GM23338 (cell line): ENCODE results near the gene HLA-B. TPM values are rescaled to one million over a fixed set of nuclear protein-coding genes. Genes with fewer than 3 reads are reported as not detected.

Experiments
- ATAC-seq: fragments of 200-7000 bp; cut with Tn5 transposase; 3 replicates; pipeline ENCODE4 v1.9.1; 2020
- DNase-seq: peaks from one replicate; pipeline ENCODE4 v3.0.0-alpha.2; 2015; ENCODE audit warnings: low spot score
- H2AFZ ChIP-seq: fragments of 200-600 bp; sonication (generic); 2 replicates; pipeline ENCODE4 v1.8.0; 2016; ENCODE audit warnings: antibody characterized with exemption, mild to moderate bottlenecking, moderate library complexity
- H3F3A ChIP-seq: fragments of 200-600 bp; sonication (generic); replicated peaks from 2 replicates; pipeline ENCODE4 v1.8.0; 2017; ENCODE audit warnings: antibody characterized with exemption, mixed run types, low read depth
- H3K27ac ChIP-seq: fragments of 200-600 bp; sonication (generic); 2 replicates; pipeline ENCODE4 v1.6.1; 2016; ENCODE audit warnings: low read depth
- H3K27me3 ChIP-seq: fragments of 200-600 bp; sonication (generic); 2 replicates; pipeline ENCODE4 v1.8.0; 2016; ENCODE audit warnings: mild to moderate bottlenecking, mixed run types, moderate library complexity; ENCODE audit not compliant: insufficient read depth
- H3K36me3 ChIP-seq: fragments of 200-600 bp; sonication (generic); 2 replicates; pipeline ENCODE4 v1.8.0; 2016; ENCODE audit warnings: mild to moderate bottlenecking; ENCODE audit not compliant: insufficient read depth
- H3K4me1 ChIP-seq: fragments of 200-600 bp; sonication (generic); 2 replicates; pipeline ENCODE4 v1.8.0; 2016; ENCODE audit warnings: mild to moderate bottlenecking, moderate library complexity; ENCODE audit not compliant: insufficient read depth
- H3K4me2 ChIP-seq: fragments of 200-600 bp; sonication (generic); 2 replicates; pipeline ENCODE4 v1.7.1; 2017; ENCODE audit warnings: mixed run types
- H3K4me3 ChIP-seq: fragments of 200-600 bp; sonication (generic); 2 replicates; pipeline ENCODE4 v1.6.1; 2016; ENCODE audit warnings: mixed run types
- H3K79me2 ChIP-seq: fragments of 200-600 bp; sonication (generic); replicated peaks from 2 replicates; pipeline ENCODE4 v1.8.0; 2017; ENCODE audit warnings: mild to moderate bottlenecking; ENCODE audit not compliant: insufficient read depth
- H3K9me2 ChIP-seq: fragments of 200-600 bp; sonication (generic); 2 replicates; pipeline ENCODE4 v1.8.0; 2017; ENCODE audit not compliant: insufficient read depth
- H4K20me1 ChIP-seq: fragments of 200-600 bp; sonication (generic); replicated peaks from 2 replicates; pipeline ENCODE4 v1.8.0; 2017; ENCODE audit warnings: mild to moderate bottlenecking; ENCODE audit not compliant: insufficient read depth
- H3K27ac Mint-ChIP-seq: 2 replicates; pipeline ENCODE4 v1.8.0; 2020; ENCODE audit warnings: inconsistent platforms, mild to moderate bottlenecking, moderate library complexity, mixed read lengths
- H3K27me3 Mint-ChIP-seq: 3 replicates; pipeline ENCODE4 v1.8.0; 2022; ENCODE audit warnings: low read depth, mild to moderate bottlenecking, moderate library complexity, mixed read lengths, inconsistent platforms; ENCODE audit not compliant: insufficient read depth, poor library complexity
- H3K36me3 Mint-ChIP-seq: 3 replicates; pipeline ENCODE4 v1.8.0; 2021; ENCODE audit warnings: low read depth, mild to moderate bottlenecking, inconsistent platforms, moderate library complexity, mixed read lengths
- H3K4me1 Mint-ChIP-seq: 3 replicates; pipeline ENCODE4 v1.8.0; 2020; ENCODE audit warnings: mild to moderate bottlenecking, inconsistent platforms, mixed read lengths
- H3K4me3 Mint-ChIP-seq: 3 replicates; pipeline ENCODE4 v1.8.0; 2021; ENCODE audit warnings: moderate library complexity, mild to moderate bottlenecking, inconsistent platforms, mixed read lengths
- H3K9me3 Mint-ChIP-seq: 3 replicates; pipeline ENCODE4 v1.8.0; 2020; ENCODE audit warnings: moderate library complexity, mild to moderate bottlenecking, inconsistent platforms, mixed read lengths
- CREB1 ChIP-seq: fragments of 250-450 bp; sonication (Bioruptor Pico); IDR thresholded peaks from 2 replicates; pipeline ENCODE4 v1.5.0; 2020; ENCODE audit warnings: low read depth, mild to moderate bottlenecking, moderate library complexity
- EZH2 ChIP-seq: fragments of 200-600 bp; sonication (generic); IDR thresholded peaks from one replicate; pipeline ENCODE4 v1.8.0; 2017; ENCODE audit warnings: antibody characterized with exemption, mild to moderate bottlenecking, low read depth; ENCODE audit not compliant: unreplicated experiment
- EZH2phosphoT487 ChIP-seq: fragments of 200-600 bp; sonication (generic); IDR thresholded peaks from one replicate; pipeline ENCODE4 v1.8.1; 2018; ENCODE audit warnings: antibody characterized with exemption; ENCODE audit not compliant: unreplicated experiment
- JUNB ChIP-seq: IDR thresholded peaks from one replicate; pipeline ENCODE4 v1.6.1; 2016; ENCODE audit warnings: antibody characterized with exemption; ENCODE audit not compliant: unreplicated experiment
- NANOG ChIP-seq: IDR thresholded peaks from 2 replicates; pipeline ENCODE4 v1.6.1; 2016; ENCODE audit warnings: antibody characterized with exemption, borderline replicate concordance
- POLR2AphosphoS5 ChIP-seq: IDR thresholded peaks from 2 replicates; pipeline ENCODE4 v1.6.1; 2016; ENCODE audit warnings: antibody characterized with exemption, low read depth
- ZNF114 ChIP-seq: fragments of 250-450 bp; sonication (Bioruptor Pico); IDR thresholded peaks from 2 replicates; pipeline ENCODE4 v1.5.0; 2020; ENCODE audit warnings: mild to moderate bottlenecking, moderate library complexity
- polyA plus RNA-seq: library from polyadenylated mRNA; unstranded; fragments of >200 nt; fragmentation: Nextera tagmentation; extraction: Ambion mirVana; gene quantifications from 2 replicates; pipeline ENCODE4 v1.2.1, GENCODE V29; 2016
- total RNA-seq: library from RNA; depleted of rRNA; stranded (reverse); fragments of >200 nt; shearing (Covaris generic); gene quantifications from 2 replicates; pipeline ENCODE4 v1.2.3, GENCODE V29; 2014
- TF ChIP-seq, protein P1 (sequence below): fragments of 250-450 bp; sonication (Bioruptor Pico); IDR thresholded peaks from 2 replicates; pipeline ENCODE4 v1.5.0; 2020; ENCODE audit warnings: mild to moderate bottlenecking, moderate library complexity
- TF ChIP-seq, protein P2 (sequence below): IDR thresholded peaks from one replicate; pipeline ENCODE4 v1.6.1; 2018; ENCODE audit warnings: antibody characterized with exemption; ENCODE audit not compliant: unreplicated experiment
- TF ChIP-seq, protein P3 (sequence below), 2 experiments: fragments of 200-600 bp in 1 of 2; sonication (generic) in 1 of 2; conservative IDR thresholded peaks; 2 replicates each; pipeline versions ENCODE4 v1.5.1 to v1.6.1; 2016 to 2017; ENCODE audit warnings: antibody characterized with exemption in 2 of 2, low read depth in 2 of 2, mild to moderate bottlenecking in 2 of 2, moderate library complexity in 1 of 2

Gene HLA-B
- total and polyA plus RNA-seq, 2 experiments from 2014 or later, result 44.3 to 86.0 TPM

DNA sequence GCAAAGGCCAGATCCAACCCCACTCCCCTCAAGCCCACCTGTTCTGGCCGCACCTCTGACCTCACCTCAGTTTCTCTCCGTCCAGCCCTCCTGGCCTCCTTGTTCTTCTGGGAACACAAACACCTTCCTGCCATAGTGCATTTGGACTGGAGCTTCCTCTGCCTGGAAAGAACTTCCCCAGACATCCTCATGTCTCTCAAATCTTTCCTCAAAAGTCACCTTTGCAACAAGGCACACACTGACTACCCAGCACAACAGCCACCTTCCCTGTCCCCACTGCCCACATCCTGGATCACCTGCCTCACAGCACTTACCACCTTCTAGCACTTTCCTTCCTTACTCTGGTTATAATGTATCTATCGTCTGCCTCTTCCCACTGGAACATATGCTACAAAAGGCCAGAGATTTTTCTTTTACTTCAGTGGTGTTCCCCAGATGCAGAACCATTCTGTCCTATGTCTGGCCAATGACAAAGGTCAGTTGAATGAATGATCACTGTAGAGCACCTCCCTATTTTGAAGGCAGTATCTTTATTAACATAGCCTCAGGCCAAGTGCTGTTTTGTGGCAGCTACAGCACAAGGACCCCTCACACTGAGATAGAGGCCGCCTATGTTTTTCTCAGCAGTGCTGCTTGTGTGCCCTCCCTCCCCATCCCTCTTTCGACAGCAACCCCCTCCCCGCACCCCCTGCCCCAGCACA is 4.1 kb downstream of the HLA-B start:
- Histone ChIP-seq H3F3A (no peaks in the 10 kb centered on the region), H3K27ac (no peak overlapping the region), H3K4me3 (no peak overlapping the region), H3K27me3 (peaks cover 13% of the 10 kb centered on the region), H3K9me2 (no peaks in the 10 kb centered on the region), H3K79me2 (no peaks in the 10 kb centered on the region), H3K36me3 (no peaks in the 10 kb centered on the region), H3K4me2 (no peak overlapping the region), H4K20me1 (no peaks in the 10 kb centered on the region), H3K4me1 (peaks cover 6% of the 10 kb centered on the region; the same call in 1 of the 2 replicates), H2AFZ (no peak overlapping the region)
- Mint-ChIP-seq H3K27ac (no peak overlapping the region), H3K4me1 (peaks cover 9% of the 10 kb centered on the region), H3K36me3 (peaks cover 22% of the 10 kb centered on the region), H3K27me3 (peaks cover 29% of the 10 kb centered on the region), H3K4me3 (no peak overlapping the region), H3K9me3 (no peaks in the 10 kb centered on the region)
- TF ChIP-seq ZNF114 (CRISPR knock-in tag) (no peak), NANOG (no peak), JUNB (no peak)
- DNase-seq (no peak), ATAC-seq (no peak)

DNA sequence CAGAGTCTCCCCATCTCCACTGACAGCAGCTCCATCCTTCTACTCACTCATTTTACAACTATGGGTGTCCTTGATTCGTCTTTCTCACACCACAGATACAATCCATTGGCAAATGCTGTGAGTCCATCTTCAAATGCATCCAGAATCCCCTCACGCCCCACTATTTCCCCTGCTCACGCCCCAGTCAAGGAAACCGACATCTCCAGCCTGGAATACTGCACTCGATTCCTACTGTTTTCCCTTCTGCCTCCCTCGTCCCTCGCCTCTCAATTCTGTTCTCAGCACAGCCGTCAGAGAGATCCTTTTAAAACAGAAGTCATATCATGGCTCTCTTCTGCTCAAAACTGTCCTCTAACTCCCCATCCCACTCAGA is 4.7 kb downstream of the HLA-B start:
- H3K36me3 Mint-ChIP-seq, result peaks cover 22% of the 10 kb centered on the region
- peaks cover 23% of the 10 kb centered on the region for H3K27me3 Mint-ChIP-seq
- Histone ChIP-seq H4K20me1 (no peaks in the 10 kb centered on the region), H2AFZ (no peak overlapping the region), H3K27ac (no peak overlapping the region), H3K36me3 (no peaks in the 10 kb centered on the region), H3K9me2 (no peaks in the 10 kb centered on the region), H3F3A (no peaks in the 10 kb centered on the region), H3K79me2 (no peaks in the 10 kb centered on the region), H3K27me3 (peaks cover 8% of the 10 kb centered on the region), H3K4me2 (no peak overlapping the region), H3K4me1 (peaks cover 7% of the 10 kb centered on the region; the same call in 1 of the 2 replicates), H3K4me3 (no peak overlapping the region)
- H3K4me3 Mint-ChIP-seq, result no peak overlapping the region
- H3K9me3 Mint-ChIP-seq, result no peaks in the 10 kb centered on the region
- peaks cover 7% of the 10 kb centered on the region for H3K4me1 Mint-ChIP-seq
- no peak overlapping the region for H3K27ac Mint-ChIP-seq
- DNase-seq (no peak), ATAC-seq (no peak)
- TF ChIP-seq JUNB (no peak), CREB1 (CRISPR knock-in tag) (no peak), EZH2 (no peak), EZH2phosphoT487 (no peak), POLR2AphosphoS5 (no peak)
- TF ChIP-seq, protein P1, sequence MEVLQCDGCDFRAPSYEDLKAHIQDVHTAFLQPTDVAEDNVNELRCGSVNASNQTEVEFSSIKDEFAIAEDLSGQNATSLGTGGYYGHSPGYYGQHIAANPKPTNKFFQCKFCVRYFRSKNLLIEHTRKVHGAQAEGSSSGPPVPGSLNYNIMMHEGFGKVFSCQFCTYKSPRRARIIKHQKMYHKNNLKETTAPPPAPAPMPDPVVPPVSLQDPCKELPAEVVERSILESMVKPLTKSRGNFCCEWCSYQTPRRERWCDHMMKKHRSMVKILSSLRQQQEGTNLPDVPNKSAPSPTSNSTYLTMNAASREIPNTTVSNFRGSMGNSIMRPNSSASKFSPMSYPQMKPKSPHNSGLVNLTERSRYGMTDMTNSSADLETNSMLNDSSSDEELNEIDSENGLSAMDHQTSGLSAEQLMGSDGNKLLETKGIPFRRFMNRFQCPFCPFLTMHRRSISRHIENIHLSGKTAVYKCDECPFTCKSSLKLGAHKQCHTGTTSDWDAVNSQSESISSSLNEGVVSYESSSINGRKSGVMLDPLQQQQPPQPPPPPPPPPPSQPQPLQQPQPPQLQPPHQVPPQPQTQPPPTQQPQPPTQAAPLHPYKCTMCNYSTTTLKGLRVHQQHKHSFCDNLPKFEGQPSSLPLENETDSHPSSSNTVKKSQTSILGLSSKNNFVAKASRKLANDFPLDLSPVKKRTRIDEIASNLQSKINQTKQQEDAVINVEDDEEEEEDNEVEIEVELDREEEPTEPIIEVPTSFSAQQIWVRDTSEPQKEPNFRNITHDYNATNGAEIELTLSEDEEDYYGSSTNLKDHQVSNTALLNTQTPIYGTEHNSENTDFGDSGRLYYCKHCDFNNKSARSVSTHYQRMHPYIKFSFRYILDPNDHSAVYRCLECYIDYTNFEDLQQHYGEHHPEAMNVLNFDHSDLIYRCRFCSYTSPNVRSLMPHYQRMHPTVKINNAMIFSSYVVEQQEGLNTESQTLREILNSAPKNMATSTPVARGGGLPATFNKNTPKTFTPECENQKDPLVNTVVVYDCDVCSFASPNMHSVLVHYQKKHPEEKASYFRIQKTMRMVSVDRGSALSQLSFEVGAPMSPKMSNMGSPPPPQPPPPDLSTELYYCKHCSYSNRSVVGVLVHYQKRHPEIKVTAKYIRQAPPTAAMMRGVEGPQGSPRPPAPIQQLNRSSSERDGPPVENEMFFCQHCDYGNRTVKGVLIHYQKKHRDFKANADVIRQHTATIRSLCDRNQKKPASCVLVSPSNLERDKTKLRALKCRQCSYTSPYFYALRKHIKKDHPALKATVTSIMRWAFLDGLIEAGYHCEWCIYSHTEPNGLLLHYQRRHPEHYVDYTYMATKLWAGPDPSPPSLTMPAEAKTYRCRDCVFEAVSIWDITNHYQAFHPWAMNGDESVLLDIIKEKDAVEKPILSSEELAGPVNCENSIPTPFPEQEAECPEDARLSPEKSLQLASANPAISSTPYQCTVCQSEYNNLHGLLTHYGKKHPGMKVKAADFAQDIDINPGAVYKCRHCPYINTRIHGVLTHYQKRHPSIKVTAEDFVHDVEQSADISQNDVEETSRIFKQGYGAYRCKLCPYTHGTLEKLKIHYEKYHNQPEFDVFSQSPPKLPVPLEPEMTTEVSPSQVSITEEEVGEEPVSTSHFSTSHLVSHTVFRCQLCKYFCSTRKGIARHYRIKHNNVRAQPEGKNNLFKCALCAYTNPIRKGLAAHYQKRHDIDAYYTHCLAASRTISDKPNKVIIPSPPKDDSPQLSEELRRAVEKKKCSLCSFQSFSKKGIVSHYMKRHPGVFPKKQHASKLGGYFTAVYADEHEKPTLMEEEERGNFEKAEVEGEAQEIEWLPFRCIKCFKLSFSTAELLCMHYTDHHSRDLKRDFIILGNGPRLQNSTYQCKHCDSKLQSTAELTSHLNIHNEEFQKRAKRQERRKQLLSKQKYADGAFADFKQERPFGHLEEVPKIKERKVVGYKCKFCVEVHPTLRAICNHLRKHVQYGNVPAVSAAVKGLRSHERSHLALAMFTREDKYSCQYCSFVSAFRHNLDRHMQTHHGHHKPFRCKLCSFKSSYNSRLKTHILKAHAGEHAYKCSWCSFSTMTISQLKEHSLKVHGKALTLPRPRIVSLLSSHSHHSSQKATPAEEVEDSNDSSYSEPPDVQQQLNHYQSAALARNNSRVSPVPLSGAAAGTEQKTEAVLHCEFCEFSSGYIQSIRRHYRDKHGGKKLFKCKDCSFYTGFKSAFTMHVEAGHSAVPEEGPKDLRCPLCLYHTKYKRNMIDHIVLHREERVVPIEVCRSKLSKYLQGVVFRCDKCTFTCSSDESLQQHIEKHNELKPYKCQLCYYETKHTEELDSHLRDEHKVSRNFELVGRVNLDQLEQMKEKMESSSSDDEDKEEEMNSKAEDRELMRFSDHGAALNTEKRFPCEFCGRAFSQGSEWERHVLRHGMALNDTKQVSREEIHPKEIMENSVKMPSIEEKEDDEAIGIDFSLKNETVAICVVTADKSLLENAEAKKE (CRISPR knock-in tag), result no peak
- TF ChIP-seq, protein P2, sequence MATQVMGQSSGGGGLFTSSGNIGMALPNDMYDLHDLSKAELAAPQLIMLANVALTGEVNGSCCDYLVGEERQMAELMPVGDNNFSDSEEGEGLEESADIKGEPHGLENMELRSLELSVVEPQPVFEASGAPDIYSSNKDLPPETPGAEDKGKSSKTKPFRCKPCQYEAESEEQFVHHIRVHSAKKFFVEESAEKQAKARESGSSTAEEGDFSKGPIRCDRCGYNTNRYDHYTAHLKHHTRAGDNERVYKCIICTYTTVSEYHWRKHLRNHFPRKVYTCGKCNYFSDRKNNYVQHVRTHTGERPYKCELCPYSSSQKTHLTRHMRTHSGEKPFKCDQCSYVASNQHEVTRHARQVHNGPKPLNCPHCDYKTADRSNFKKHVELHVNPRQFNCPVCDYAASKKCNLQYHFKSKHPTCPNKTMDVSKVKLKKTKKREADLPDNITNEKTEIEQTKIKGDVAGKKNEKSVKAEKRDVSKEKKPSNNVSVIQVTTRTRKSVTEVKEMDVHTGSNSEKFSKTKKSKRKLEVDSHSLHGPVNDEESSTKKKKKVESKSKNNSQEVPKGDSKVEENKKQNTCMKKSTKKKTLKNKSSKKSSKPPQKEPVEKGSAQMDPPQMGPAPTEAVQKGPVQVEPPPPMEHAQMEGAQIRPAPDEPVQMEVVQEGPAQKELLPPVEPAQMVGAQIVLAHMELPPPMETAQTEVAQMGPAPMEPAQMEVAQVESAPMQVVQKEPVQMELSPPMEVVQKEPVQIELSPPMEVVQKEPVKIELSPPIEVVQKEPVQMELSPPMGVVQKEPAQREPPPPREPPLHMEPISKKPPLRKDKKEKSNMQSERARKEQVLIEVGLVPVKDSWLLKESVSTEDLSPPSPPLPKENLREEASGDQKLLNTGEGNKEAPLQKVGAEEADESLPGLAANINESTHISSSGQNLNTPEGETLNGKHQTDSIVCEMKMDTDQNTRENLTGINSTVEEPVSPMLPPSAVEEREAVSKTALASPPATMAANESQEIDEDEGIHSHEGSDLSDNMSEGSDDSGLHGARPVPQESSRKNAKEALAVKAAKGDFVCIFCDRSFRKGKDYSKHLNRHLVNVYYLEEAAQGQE, result no peak
- TF ChIP-seq, protein P3, sequence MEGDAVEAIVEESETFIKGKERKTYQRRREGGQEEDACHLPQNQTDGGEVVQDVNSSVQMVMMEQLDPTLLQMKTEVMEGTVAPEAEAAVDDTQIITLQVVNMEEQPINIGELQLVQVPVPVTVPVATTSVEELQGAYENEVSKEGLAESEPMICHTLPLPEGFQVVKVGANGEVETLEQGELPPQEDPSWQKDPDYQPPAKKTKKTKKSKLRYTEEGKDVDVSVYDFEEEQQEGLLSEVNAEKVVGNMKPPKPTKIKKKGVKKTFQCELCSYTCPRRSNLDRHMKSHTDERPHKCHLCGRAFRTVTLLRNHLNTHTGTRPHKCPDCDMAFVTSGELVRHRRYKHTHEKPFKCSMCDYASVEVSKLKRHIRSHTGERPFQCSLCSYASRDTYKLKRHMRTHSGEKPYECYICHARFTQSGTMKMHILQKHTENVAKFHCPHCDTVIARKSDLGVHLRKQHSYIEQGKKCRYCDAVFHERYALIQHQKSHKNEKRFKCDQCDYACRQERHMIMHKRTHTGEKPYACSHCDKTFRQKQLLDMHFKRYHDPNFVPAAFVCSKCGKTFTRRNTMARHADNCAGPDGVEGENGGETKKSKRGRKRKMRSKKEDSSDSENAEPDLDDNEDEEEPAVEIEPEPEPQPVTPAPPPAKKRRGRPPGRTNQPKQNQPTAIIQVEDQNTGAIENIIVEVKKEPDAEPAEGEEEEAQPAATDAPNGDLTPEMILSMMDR (conservative IDR thresholded peaks at IDR 0.05; ENCODE audit: low read depth in 2 of 2), result no peak
